Calu3 (cell line): Measurements from ENCODE around the gene SGMS2. TPM values are rescaled to one million over a fixed set of nuclear protein-coding genes. Genes with fewer than 3 reads are reported as not detected.

Experiments
- BruUV-seq: library from RNA; stranded (reverse); fragments of 400-500 nt; replicated peaks from 2 replicates; lab custom pipeline; 2021; lab: Mats Ljungman, UMichigan
- CTCF ChIA-PET: fragments of 300-600 bp; sonication (Branson Sonifier 250); formaldehyde crosslinking; loops from one replicate; lab custom pipeline; 2022; ENCODE audit warnings: antibody characterized with exemption; lab: Charles Lee
- DNase-seq: peaks from one replicate; pipeline ENCODE4 v3.0.0; 2022
- H3K27ac Mint-ChIP-seq: one replicate; pipeline ENCODE4 v1.8.0; 2022; ENCODE audit warnings: mixed read lengths; ENCODE audit not compliant: unreplicated experiment
- H3K27me3 Mint-ChIP-seq: one replicate; pipeline ENCODE4 v1.8.0; 2022; ENCODE audit warnings: mixed read lengths; ENCODE audit not compliant: unreplicated experiment
- H3K36me3 Mint-ChIP-seq: one replicate; pipeline ENCODE4 v1.8.0; 2022; ENCODE audit warnings: mild to moderate bottlenecking, moderate library complexity, mixed read lengths; ENCODE audit not compliant: insufficient read depth, unreplicated experiment
- H3K4me1 Mint-ChIP-seq: one replicate; pipeline ENCODE4 v1.8.0; 2022; ENCODE audit warnings: mild to moderate bottlenecking, low read depth, mixed read lengths; ENCODE audit not compliant: unreplicated experiment
- H3K4me3 Mint-ChIP-seq: one replicate; pipeline ENCODE4 v1.8.0; 2022; ENCODE audit warnings: mild to moderate bottlenecking, low read depth, moderate library complexity, mixed read lengths; ENCODE audit not compliant: unreplicated experiment
- H3K9me3 Mint-ChIP-seq: one replicate; pipeline ENCODE4 v1.8.0; 2022; ENCODE audit warnings: low read depth, mixed read lengths; ENCODE audit not compliant: unreplicated experiment
- CTCF ChIP-seq: fragments of 200-600 bp; IDR thresholded peaks from one replicate; pipeline ENCODE4 v1.8.0; 2022; ENCODE audit warnings: antibody characterized with exemption; ENCODE audit not compliant: unreplicated experiment
- intact Hi-C: fragments of 100-400 bp; cut with micrococcal nuclease; formaldehyde crosslinking; loops from one replicate; pipeline ENCODE4 v1.10.0; 2022; ENCODE audit not compliant: unreplicated experiment
- total RNA-seq: library from RNA; stranded (reverse); gene quantifications from 2 replicates; pipeline ENCODE4 v1.2.3, GENCODE V29; 2022

Gene SGMS2
- total RNA-seq, 1 experiment from 2014 or later, result 67.2 TPM

GRCh38 chr4:107906458-107907100 is 81.8 kb downstream of the SGMS2 start:
- TF ChIP-seq CTCF, result no peak
- no peak for DNase-seq
- peaks cover 10% of the 10 kb centered on the region for H3K4me1 Mint-ChIP-seq
- CTCF ChIA-PET, result interaction anchor here (0.6 kb wide), 1 partner anchor 47 kb away, joined by 3 read pairs; no protein-coding TSS in a partner anchor
- no peaks in the 10 kb centered on the region for H3K27me3 Mint-ChIP-seq
- BruUV-seq, result no TSS peak
- peaks cover 2% of the 10 kb centered on the region for H3K9me3 Mint-ChIP-seq
- H3K4me3 Mint-ChIP-seq, result no peak overlapping the region
- intact Hi-C loops, result no loop called here
- H3K36me3 Mint-ChIP-seq, result peaks cover 33% of the 10 kb centered on the region
- no peak overlapping the region for H3K27ac Mint-ChIP-seq

- H3K36me3 Mint-ChIP-seq, result peaks cover 31% of the 10 kb centered on the region
- H3K4me1 Mint-ChIP-seq, result no peaks in the 10 kb centered on the region
- no peak overlapping the region for H3K4me3 Mint-ChIP-seq
- no peak for DNase-seq
- H3K27ac Mint-ChIP-seq, result peak overlapping the region; percentile 34
- peaks cover 2% of the 10 kb centered on the region for H3K9me3 Mint-ChIP-seq
- intact Hi-C loops, result no loop called here
- BruUV-seq, result no TSS peak
- CTCF ChIA-PET, result no interaction called here
- H3K27me3 Mint-ChIP-seq, result no peaks in the 10 kb centered on the region
- TF ChIP-seq CTCF, result no peak
Observed at GRCh38 chr4:107908377-107908776, 83.6 kb downstream of the SGMS2 start.

- intact Hi-C loops, result loop anchor here (1.0 to 5.0 kb wide), 2 partner anchors 86 to 153 kb away; no protein-coding TSS in a partner anchor
- Mint-ChIP-seq H3K27ac (no peak overlapping the region), H3K27me3 (no peaks in the 10 kb centered on the region), H3K9me3 (no peaks in the 10 kb centered on the region), H3K36me3 (peaks cover 19% of the 10 kb centered on the region), H3K4me3 (no peak overlapping the region), H3K4me1 (no peaks in the 10 kb centered on the region)
- peak; percentile 51 for DNase-seq
- BruUV-seq, result no TSS peak
- peak; percentile 32 for TF ChIP-seq CTCF
- CTCF ChIA-PET, result interaction anchor here (0.7 kb wide), 1 partner anchor 61 kb away, joined by 4 read pairs; no protein-coding TSS in a partner anchor
Observed at GRCh38 chr4:107913283-107913899, 88.7 kb downstream of the SGMS2 start.

DNA sequence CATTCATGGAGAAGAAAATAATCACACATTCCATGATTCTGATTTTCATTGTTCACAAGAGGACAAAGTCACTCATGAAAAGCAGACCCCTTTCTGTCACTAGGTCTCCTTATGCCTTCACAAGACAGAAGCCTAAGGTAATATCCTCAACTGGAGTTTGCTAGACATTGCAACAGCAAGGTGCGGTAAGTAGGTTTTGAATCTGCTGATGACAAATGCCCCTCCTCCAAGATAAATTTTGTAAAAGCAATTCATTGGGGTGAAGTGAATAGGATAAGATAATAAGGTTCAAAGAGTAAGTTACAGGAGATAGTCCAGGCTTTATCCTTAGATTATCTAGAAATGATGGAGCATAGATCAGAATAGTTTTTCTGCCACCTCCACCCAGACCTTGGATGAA is 90.5 kb downstream of the SGMS2 start:
- H3K4me3 Mint-ChIP-seq, result no peak overlapping the region
- CTCF ChIA-PET, result no interaction called here
- BruUV-seq, result no TSS peak
- peaks cover 3% of the 10 kb centered on the region for H3K9me3 Mint-ChIP-seq
- no peaks in the 10 kb centered on the region for H3K4me1 Mint-ChIP-seq
- DNase-seq, result no peak
- no peaks in the 10 kb centered on the region for H3K27me3 Mint-ChIP-seq
- H3K27ac Mint-ChIP-seq, result no peak overlapping the region
- intact Hi-C loops, result no loop called here
- peaks cover 14% of the 10 kb centered on the region for H3K36me3 Mint-ChIP-seq
- TF ChIP-seq CTCF, result no peak
